Fibroblast of pulmonary artery (primary cell): ENCODE data around the gene PLD5.
"Not testable (repeated sequence)": the region's sequence is repeated elsewhere in the genome, so short reads cannot be mapped to it uniquely, and the experiment has no call there.

Experiments
- DNase-seq: peaks from one replicate; pipeline ENCODE4 v3.0.0-alpha.2; 2010; ENCODE audit warnings: low read depth
- H3K4me3 ChIP-seq: replicated peaks from 2 replicates; pipeline ENCODE4 v1.5.1; 2011; ENCODE audit warnings: low read depth, mild to moderate bottlenecking, control low read depth, low read length, moderate library complexity
- TF ChIP-seq, protein P1 (sequence below): IDR thresholded peaks from 2 replicates; pipeline ENCODE4 v1.5.1; 2011; ENCODE audit warnings: mild to moderate bottlenecking, control low read depth, low read length, inconsistent platforms; ENCODE audit errors: missing control alignments

PLD5 gene

DNA sequence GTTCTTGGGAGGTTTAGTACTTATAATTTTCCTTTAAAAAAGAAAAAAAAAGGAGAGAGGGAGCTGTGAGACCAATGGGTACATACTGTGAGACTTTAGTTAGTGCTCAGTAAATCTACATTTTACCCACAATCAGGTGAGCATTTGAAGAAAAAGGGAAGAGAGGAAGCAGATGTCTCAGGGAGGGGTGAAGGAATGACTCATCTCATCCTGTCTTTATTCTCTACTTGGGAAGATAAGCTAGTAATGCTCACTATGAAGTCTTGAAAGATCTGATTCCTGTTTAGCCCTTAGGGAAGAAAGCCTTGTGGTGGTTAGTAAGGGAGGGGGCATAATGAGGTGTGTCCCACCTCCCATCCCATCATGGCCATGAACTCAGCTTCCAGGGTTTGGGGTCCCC, 112.6 kb downstream of the PLD5 start:
- no peak overlapping the region for H3K4me3 ChIP-seq
- no peak for DNase-seq
- TF ChIP-seq, protein P1, sequence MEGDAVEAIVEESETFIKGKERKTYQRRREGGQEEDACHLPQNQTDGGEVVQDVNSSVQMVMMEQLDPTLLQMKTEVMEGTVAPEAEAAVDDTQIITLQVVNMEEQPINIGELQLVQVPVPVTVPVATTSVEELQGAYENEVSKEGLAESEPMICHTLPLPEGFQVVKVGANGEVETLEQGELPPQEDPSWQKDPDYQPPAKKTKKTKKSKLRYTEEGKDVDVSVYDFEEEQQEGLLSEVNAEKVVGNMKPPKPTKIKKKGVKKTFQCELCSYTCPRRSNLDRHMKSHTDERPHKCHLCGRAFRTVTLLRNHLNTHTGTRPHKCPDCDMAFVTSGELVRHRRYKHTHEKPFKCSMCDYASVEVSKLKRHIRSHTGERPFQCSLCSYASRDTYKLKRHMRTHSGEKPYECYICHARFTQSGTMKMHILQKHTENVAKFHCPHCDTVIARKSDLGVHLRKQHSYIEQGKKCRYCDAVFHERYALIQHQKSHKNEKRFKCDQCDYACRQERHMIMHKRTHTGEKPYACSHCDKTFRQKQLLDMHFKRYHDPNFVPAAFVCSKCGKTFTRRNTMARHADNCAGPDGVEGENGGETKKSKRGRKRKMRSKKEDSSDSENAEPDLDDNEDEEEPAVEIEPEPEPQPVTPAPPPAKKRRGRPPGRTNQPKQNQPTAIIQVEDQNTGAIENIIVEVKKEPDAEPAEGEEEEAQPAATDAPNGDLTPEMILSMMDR, result no peak

DNA sequence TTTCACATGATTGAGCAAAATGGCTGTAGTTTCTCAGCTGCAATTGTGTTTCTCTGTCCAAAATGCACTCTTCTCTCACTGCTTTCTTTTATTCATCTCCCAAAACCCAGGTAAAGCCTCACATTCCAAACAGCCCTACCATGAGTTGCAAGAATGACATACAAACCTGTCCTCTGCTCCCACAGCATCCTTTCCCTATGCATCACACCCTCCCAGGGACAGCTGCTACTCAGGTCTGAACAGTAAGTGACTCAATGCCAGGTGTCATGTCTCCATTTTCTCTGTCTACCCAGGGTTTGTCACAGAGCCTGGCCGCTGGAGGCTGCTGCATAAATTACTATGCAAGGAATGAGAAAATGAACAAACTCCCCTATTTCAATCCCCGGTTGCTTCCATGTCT, 118.5 kb downstream of the PLD5 start:
- TF ChIP-seq, protein P1, result no peak

DNA sequence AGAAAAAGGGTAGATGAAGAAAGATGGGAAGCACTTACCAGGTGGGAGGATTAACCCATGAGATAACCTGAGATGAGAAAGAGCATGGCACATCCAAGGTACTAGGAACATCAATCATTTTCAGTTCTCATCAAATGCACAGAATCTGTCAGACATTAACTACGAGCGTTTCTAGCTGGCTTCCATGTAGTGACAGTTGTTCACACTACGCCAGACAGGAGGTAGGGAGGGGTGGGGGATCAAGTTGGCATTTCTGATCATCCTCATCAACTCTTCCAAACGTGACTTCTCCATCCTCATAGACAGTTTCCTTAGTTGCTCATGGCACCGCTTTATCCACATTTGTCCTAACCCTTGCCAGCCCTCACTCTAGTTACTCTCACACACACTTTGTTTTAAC, 120.2 kb downstream of the PLD5 start:
- no peak overlapping the region for H3K4me3 ChIP-seq
- TF ChIP-seq, protein P1, result no peak
- DNase-seq, result no peak

More for the DNA sequence above, 118.5 kb downstream of the PLD5 start:
- H3K4me3 ChIP-seq, result no peak overlapping the region
- DNase-seq, result no peak

DNA sequence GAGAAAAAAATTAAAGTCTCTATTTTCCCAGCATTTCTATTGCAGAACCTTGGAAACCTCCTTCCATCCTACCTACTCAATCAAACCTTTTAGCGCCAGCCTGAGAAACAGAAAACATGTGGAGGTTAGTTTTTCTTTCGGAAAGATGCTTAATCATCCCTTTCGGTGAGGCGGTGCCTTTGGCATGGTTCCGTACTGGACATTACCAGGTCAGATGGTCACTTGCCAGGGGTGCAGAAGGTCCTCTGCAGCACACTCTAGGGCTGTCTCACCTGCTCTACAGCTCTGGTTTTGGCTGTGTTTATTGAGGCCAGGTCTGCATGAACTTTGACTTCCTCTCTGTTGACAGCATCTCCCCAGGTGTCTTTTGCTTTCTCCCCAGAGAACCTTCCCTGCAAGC, 121.5 kb downstream of the PLD5 start:
- TF ChIP-seq, protein P1, result no peak
- no peak overlapping the region for H3K4me3 ChIP-seq
- no peak for DNase-seq

DNA sequence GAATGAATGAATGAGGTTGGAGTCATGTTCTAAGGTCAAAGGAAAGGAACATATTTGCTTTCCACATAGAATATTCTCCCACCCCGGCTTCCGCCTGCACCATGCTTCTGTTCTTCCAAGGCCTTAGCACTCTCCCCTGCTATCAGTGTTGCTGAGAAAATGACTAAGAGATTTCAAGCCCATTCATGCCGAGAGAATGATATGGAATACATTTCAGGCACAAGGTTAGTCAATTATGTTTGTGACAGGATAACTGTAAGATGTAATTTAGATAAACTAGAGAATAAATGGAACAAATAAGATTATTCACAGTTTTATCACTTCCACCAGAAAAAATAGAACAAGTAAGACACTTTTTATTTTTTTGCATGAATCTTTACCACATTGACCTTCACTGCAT, 122.6 kb downstream of the PLD5 start:
- DNase-seq, result no peak
- TF ChIP-seq, protein P1, result no peak
- H3K4me3 ChIP-seq, result no peak overlapping the region

DNA sequence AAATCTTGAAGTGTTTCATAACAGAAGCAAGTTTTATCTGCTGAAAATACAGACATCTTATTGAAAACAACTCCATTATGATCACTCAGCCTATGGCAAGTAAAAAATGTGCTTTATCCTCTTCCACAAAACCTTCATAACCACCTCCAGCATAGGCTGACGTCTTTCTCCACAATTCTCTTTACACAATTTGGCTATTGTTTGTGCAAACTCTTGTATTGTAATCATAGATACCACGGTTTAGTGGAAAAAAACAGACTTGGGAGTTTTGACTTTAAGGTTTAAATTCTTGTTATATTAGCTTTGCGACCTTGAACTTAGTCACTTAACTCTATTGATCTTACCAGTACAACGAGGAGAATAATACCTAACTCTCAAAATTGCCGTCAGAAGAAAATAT, 126.1 kb downstream of the PLD5 start:
- H3K4me3 ChIP-seq, result no peak overlapping the region
- TF ChIP-seq, protein P1, result no peak
- DNase-seq, result no peak

DNA sequence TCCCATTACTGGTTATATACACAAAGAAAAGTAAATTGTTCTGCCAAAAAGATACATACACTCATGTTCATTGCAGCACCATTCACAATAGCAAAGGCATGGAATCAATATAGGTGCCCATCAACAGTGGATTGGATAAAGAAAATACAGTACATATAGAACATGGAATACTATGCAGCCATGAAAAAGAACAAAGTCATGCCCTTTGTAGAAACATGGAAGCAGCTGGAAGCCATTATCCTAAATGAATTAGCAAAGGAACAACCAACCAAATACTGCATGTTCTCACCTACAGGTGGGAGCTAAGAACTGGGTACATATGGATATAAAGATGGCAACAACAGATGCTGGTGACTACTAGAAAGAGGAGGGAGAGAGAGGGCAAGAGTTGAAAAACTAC, 132.6 kb downstream of the PLD5 start:
- DNase-seq, result no peak
- TF ChIP-seq, protein P1, result no peak
- no peak overlapping the region for H3K4me3 ChIP-seq

DNA sequence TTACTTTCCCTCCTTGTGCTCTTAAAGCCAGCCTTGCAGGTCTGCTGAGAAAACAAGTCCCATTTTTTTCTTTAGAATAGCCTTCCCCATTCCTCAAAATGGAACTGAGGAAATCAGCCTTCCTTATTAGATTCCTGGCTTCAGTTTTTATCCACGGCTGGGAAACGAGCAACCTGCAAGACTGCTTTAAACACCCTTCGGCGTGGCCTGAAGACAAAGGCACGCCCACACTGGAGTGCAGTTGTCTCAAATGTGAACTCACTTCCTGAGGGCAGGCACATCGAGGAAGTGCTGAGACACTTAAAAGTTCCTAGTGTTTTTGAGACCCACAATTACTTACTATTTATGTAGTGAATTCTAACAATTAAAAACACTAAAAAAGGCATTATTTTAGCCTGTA, 148.4 kb downstream of the PLD5 start:
- H3K4me3 ChIP-seq, DNase-seq: not testable (repeated sequence)

DNA sequence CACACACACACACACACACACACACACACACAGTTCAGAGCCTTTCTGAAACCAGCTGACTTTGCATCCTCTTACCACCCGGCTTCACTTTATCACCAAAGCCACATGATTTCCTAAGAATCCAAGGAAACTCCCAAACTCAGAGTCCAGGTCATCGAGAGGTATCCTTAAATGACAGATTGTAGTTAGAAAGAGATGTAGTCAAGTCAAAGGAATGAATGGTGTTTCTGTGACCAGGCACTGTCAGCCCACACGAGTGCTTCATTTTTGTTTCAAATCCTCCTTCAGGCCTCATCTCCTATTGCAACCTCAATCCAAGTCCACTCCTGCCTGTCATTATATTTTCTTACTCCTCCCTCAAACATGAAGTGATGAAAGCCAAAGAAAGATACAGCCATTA, 174.1 kb downstream of the PLD5 start:
- H3K4me3 ChIP-seq, DNase-seq: not testable (repeated sequence)
